ENCODE measurements around the gene TMEM184B.
A peak's percentile ranks its signal among the peaks of the same experiment; 100 is the strongest.

The TMEM184B gene

GRCh38 chr22:38316364-38317121 is 43.7 kb upstream of the TMEM184B start:
- TF ChIP-seq CTCF (IDR thresholded peaks at IDR 0.05; ENCODE audit: borderline replicate concordance, insufficient read depth, low read depth, low read length) = no peak
- peak overlapping the region; percentile 68 for H3K4me3 ChIP-seq (ENCODE audit: low read depth, low read length)

GRCh38 chr22:38315823-38316363 is 43.1 kb upstream of the TMEM184B start:
- TF ChIP-seq CTCF (IDR thresholded peaks at IDR 0.05; ENCODE audit: borderline replicate concordance, insufficient read depth, low read depth, low read length) = no peak
- peak overlapping the region; percentile 68 for H3K4me3 ChIP-seq (ENCODE audit: low read depth, low read length)

GRCh38 chr22:38314933-38315822 is 42.4 kb upstream of the TMEM184B start:
- peak overlapping the region; percentile 68 for H3K4me3 ChIP-seq (ENCODE audit: low read depth, low read length)
- TF ChIP-seq CTCF (IDR thresholded peaks at IDR 0.05; ENCODE audit: borderline replicate concordance, insufficient read depth, low read depth, low read length) = no peak

GRCh38 chr22:38314051-38314932 is 41.5 kb upstream of the TMEM184B start:
- H3K4me3 ChIP-seq (ENCODE audit: low read depth, low read length) = peak overlapping the region; percentile 14
- TF ChIP-seq CTCF (IDR thresholded peaks at IDR 0.05; ENCODE audit: borderline replicate concordance, insufficient read depth, low read depth, low read length) = no peak

GRCh38 chr22:38313384-38313955 is 40.7 kb upstream of the TMEM184B start:
- TF ChIP-seq CTCF (IDR thresholded peaks at IDR 0.05; ENCODE audit: borderline replicate concordance, insufficient read depth, low read depth, low read length) = no peak
- H3K4me3 ChIP-seq (ENCODE audit: low read depth, low read length) = peak overlapping the region; percentile 11

GRCh38 chr22:38312261-38312800 is 39.5 kb upstream of the TMEM184B start:
- TF ChIP-seq CTCF (IDR thresholded peaks at IDR 0.05; ENCODE audit: borderline replicate concordance, insufficient read depth, low read depth, low read length) = no peak
- no peak overlapping the region for H3K4me3 ChIP-seq (ENCODE audit: low read depth, low read length)
